Activated B cell treated with CpG ODN at 0.5 μM for 24 hours (primary cell): ENCODE results near the gene USP50. TPM values are rescaled to one million over a fixed set of nuclear protein-coding genes. Genes with fewer than 3 reads are reported as not detected.

Source experiments
- ATAC-seq: fragments of 200-7000 bp; cut with Tn5 transposase; one replicate; pipeline ENCODE4 v1.10.0; 2021; ENCODE audit warnings: low read depth, mild to moderate bottlenecking, moderate library complexity
- CTCF ChIA-PET: fragments of 350-600 bp; sonication (Branson Sonifier 250); formaldehyde crosslinking; loops from one replicate; lab custom pipeline; 2021; ENCODE audit warnings: antibody characterized with exemption; lab: Charles Lee
- POLR2A ChIA-PET: fragments of 350-600 bp; sonication (Branson Sonifier 250); formaldehyde crosslinking; loops from one replicate; lab custom pipeline; 2021; ENCODE audit warnings: antibody characterized with exemption; lab: Charles Lee
- DNase-seq: peaks from one replicate; pipeline ENCODE4 v3.0.0; 2022
- H3K27ac Mint-ChIP-seq: one replicate; pipeline ENCODE4 v1.8.0; 2020; ENCODE audit warnings: mixed read lengths
- H3K27me3 Mint-ChIP-seq: one replicate; pipeline ENCODE4 v1.8.0; 2021; ENCODE audit warnings: mixed read lengths
- H3K36me3 Mint-ChIP-seq: one replicate; pipeline ENCODE4 v1.8.0; 2021; ENCODE audit warnings: low read depth, mixed read lengths
- H3K4me1 Mint-ChIP-seq: one replicate; pipeline ENCODE4 v1.8.0; 2021; ENCODE audit warnings: mixed read lengths
- H3K4me3 Mint-ChIP-seq: one replicate; pipeline ENCODE4 v1.8.0; 2020; ENCODE audit warnings: mild to moderate bottlenecking, mixed read lengths
- H3K9me3 Mint-ChIP-seq: one replicate; pipeline ENCODE4 v1.8.0; 2020; ENCODE audit warnings: mixed read lengths
- CTCF ChIP-seq: fragments of 200-600 bp; IDR thresholded peaks from one replicate; pipeline ENCODE4 v1.8.0; 2022; ENCODE audit warnings: antibody characterized with exemption, mild to moderate bottlenecking
- intact Hi-C: fragments of 100-400 bp; cut with micrococcal nuclease; formaldehyde crosslinking; loops from one replicate; pipeline ENCODE4 v1.15.1; 2024
- total RNA-seq: library from RNA; stranded (reverse); gene quantifications from 2 replicates; pipeline ENCODE4 v1.2.3, GENCODE V29; 2022

The USP50 gene
- total RNA-seq, 1 donor from 2014 or later = 0.80 TPM

GRCh38 chr15:50458348-50459112 lies 87.9 kb downstream of the USP50 start:
- TF ChIP-seq CTCF = no peak
- peaks cover 65% of the 10 kb centered on the region for H3K36me3 Mint-ChIP-seq
- peaks cover 11% of the 10 kb centered on the region for H3K4me1 Mint-ChIP-seq
- no peaks in the 10 kb centered on the region for H3K27me3 Mint-ChIP-seq
- H3K4me3 Mint-ChIP-seq = no peak overlapping the region
- ATAC-seq (no peak), DNase-seq (no peak)
- intact Hi-C loops = no loop called here
- peak overlapping the region; percentile 5 for H3K27ac Mint-ChIP-seq
- no peaks in the 10 kb centered on the region for H3K9me3 Mint-ChIP-seq
- ChIA-PET POLR2A (interaction anchor here (0.7 kb wide), 1 partner anchor 104 kb away, joined by 3 read pairs; the partner anchor contains the start of gene GABPB1), CTCF (no interaction called here)

GRCh38 chr15:50452927-50453326 lies 93.5 kb downstream of the USP50 start:
- intact Hi-C loops = loop anchor here (2.0 kb wide), 1 partner anchor 14 kb away; no protein-coding TSS in a partner anchor
- no peak for ATAC-seq
- Mint-ChIP-seq H3K27ac (peak overlapping the region; percentile 21), H3K36me3 (peaks cover 69% of the 10 kb centered on the region), H3K4me3 (no peak overlapping the region), H3K27me3 (no peaks in the 10 kb centered on the region), H3K4me1 (peaks cover 13% of the 10 kb centered on the region), H3K9me3 (no peaks in the 10 kb centered on the region)
- DNase-seq = no peak
- TF ChIP-seq CTCF = no peak
- POLR2A ChIA-PET = interaction anchor here (0.6 kb wide), 1 partner anchor 7 kb away, joined by 4 read pairs; no protein-coding TSS in a partner anchor
- CTCF ChIA-PET = no interaction called here

Other genes with a start within 250 kb of the USP50 start
- gene GABPB1, start 191.5 kb downstream of the USP50 start, total RNA-seq = 32.5 and 32.7 TPM in 2 replicates
- gene USP8, start 122.3 kb downstream of the USP50 start, total RNA-seq = 71.3 and 78.3 TPM in 2 replicates
- gene TRPM7, start 140.1 kb upstream of the USP50 start, total RNA-seq = 59.4 and 64.7 TPM in 2 replicates
- gene SPPL2A, start 219.0 kb upstream of the USP50 start, total RNA-seq = 79.1 and 85.3 TPM in 2 replicates